H9 (cell line): ENCODE results near the gene NCAPG. TPM values are rescaled to one million over a fixed set of nuclear protein-coding genes. Genes with fewer than 3 reads are reported as not detected.
"Not testable (repeated sequence)": the region's sequence is repeated elsewhere in the genome, so short reads cannot be mapped to it uniquely, and the experiment has no call there.

Experiments used
- DNase-seq: peaks from one replicate; pipeline ENCODE4 v3.0.0-alpha.2; 2017
- H2AFZ ChIP-seq: one replicate; pipeline ENCODE4 v1.6.1; 2013; ENCODE audit warnings: mild to moderate bottlenecking, low read length, control low read depth, moderate library complexity
- H2AK5ac ChIP-seq: 2 replicates; pipeline ENCODE4 v1.6.1; 2013; ENCODE audit warnings: low read length, control low read depth, mixed read lengths; ENCODE audit not compliant: insufficient read length
- H2BK120ac ChIP-seq: one replicate; pipeline ENCODE4 v1.6.1; 2013; ENCODE audit warnings: low read depth, mild to moderate bottlenecking, low read length, control low read depth, inconsistent platforms; ENCODE audit not compliant: poor library complexity, severe bottlenecking
- H2BK12ac ChIP-seq: 2 replicates; pipeline ENCODE4 v1.6.1; 2013; ENCODE audit warnings: low read length, control low read depth, mixed read lengths, low read depth; ENCODE audit not compliant: insufficient read length
- H2BK15ac ChIP-seq: 2 replicates; pipeline ENCODE4 v1.6.1; 2013; ENCODE audit warnings: low read depth, low read length, control low read depth
- H2BK20ac ChIP-seq: one replicate; pipeline ENCODE4 v1.6.1; 2013; ENCODE audit warnings: low read depth, mild to moderate bottlenecking, low read length, control low read depth, inconsistent platforms; ENCODE audit not compliant: poor library complexity, severe bottlenecking
- H2BK5ac ChIP-seq: 2 replicates; pipeline ENCODE4 v1.6.1; 2013; ENCODE audit warnings: low read length, control low read depth, mixed read lengths; ENCODE audit not compliant: insufficient read length
- H3K14ac ChIP-seq: 2 replicates; pipeline ENCODE4 v1.6.1; 2013; ENCODE audit warnings: low read length, control low read depth; ENCODE audit not compliant: insufficient read depth
- H3K18ac ChIP-seq: 2 replicates; pipeline ENCODE4 v1.6.1; 2013; ENCODE audit warnings: low read depth, mild to moderate bottlenecking, mixed read lengths, low read length, control low read depth; ENCODE audit not compliant: insufficient read length
- H3K23ac ChIP-seq: 2 replicates; pipeline ENCODE4 v1.6.1; 2013; ENCODE audit warnings: low read length, control low read depth, mixed read lengths, low read depth; ENCODE audit not compliant: insufficient read length
- H3K23me2 ChIP-seq: 2 replicates; pipeline ENCODE4 v1.6.1; 2013; ENCODE audit warnings: low read depth, mild to moderate bottlenecking, mixed read lengths, low read length, control low read depth; ENCODE audit not compliant: insufficient read length, poor library complexity, severe bottlenecking
- H3K27ac ChIP-seq: 2 replicates; pipeline ENCODE4 v1.5.1; 2013; ENCODE audit warnings: low read length, control low read depth, mixed read lengths, low read depth; ENCODE audit not compliant: insufficient read length
- H3K27me3 ChIP-seq: 2 replicates; pipeline ENCODE4 v1.6.1; 2013; ENCODE audit warnings: low read length, control low read depth, inconsistent platforms; ENCODE audit not compliant: insufficient read depth
- H3K4ac ChIP-seq: 2 replicates; pipeline ENCODE4 v1.6.1; 2013; ENCODE audit warnings: low read depth, mild to moderate bottlenecking, control low read depth, inconsistent platforms, low read length, moderate library complexity
- H3K4me1 ChIP-seq: 2 replicates; pipeline ENCODE4 v1.6.1; 2013; ENCODE audit warnings: low read length, control low read depth, inconsistent platforms; ENCODE audit not compliant: insufficient read depth
- H3K4me2 ChIP-seq: 2 replicates; pipeline ENCODE4 v1.6.1; 2013; ENCODE audit warnings: low read length, control low read depth, mixed read lengths; ENCODE audit not compliant: insufficient read length, insufficient read depth
- H3K56ac ChIP-seq: 2 replicates; pipeline ENCODE4 v1.6.1; 2013; ENCODE audit warnings: low read depth, mild to moderate bottlenecking, mixed read lengths, low read length, control low read depth; ENCODE audit not compliant: insufficient read length
- H3K79me1 ChIP-seq: 2 replicates; pipeline ENCODE4 v1.6.1; 2013; ENCODE audit warnings: low read depth, mild to moderate bottlenecking, moderate library complexity, low read length, control low read depth, inconsistent platforms; ENCODE audit not compliant: insufficient read depth, poor library complexity, severe bottlenecking
- H3K79me2 ChIP-seq: 2 replicates; pipeline ENCODE4 v1.6.1; 2013; ENCODE audit warnings: low read length, control low read depth, inconsistent platforms; ENCODE audit not compliant: insufficient read depth
- H3K9ac ChIP-seq: 2 replicates; pipeline ENCODE4 v1.6.1; 2013; ENCODE audit warnings: low read length, control low read depth, mixed read lengths; ENCODE audit not compliant: insufficient read length; ENCODE audit errors: extremely low read depth
- H3K9me3 ChIP-seq: one replicate; pipeline ENCODE4 v1.6.1; 2013; ENCODE audit warnings: low read depth, low read length, inconsistent platforms; ENCODE audit not compliant: control insufficient read depth
- H3T11ph ChIP-seq: one replicate; pipeline ENCODE4 v1.6.1; 2013; ENCODE audit warnings: mild to moderate bottlenecking, low read length, control low read depth, inconsistent platforms
- H4K20me1 ChIP-seq: one replicate; pipeline ENCODE4 v1.6.1; 2013; ENCODE audit not compliant: control insufficient read depth, insufficient read length, insufficient read depth
- H4K5ac ChIP-seq: 2 replicates; pipeline ENCODE4 v1.6.1; 2013; ENCODE audit warnings: low read depth, mild to moderate bottlenecking, mixed read lengths, low read length, control low read depth; ENCODE audit not compliant: insufficient read length
- H4K8ac ChIP-seq: replicated peaks from 2 replicates; pipeline ENCODE4 v1.6.1; 2013; ENCODE audit warnings: low read length, control low read depth, mixed read lengths, low read depth; ENCODE audit not compliant: insufficient read length
- H4K91ac ChIP-seq: 2 replicates; pipeline ENCODE4 v1.6.1; 2013; ENCODE audit warnings: low read depth, mild to moderate bottlenecking, moderate library complexity, mixed read lengths, low read length, control low read depth; ENCODE audit not compliant: insufficient read length
- H3K27ac Mint-ChIP-seq, 3 experiments: 2 replicates in 2 of 3; 3 replicates in 1 of 3; pipeline ENCODE4 v1.8.0; 2020 to 2021; ENCODE audit warnings: mixed read lengths in 3 of 3, mild to moderate bottlenecking in 1 of 3, moderate library complexity in 1 of 3
- H3K27me3 Mint-ChIP-seq: 2 replicates; pipeline ENCODE4 v1.8.0; 2021; ENCODE audit warnings: low read depth, mild to moderate bottlenecking, moderate library complexity, mixed read lengths
- H3K36me3 Mint-ChIP-seq, 3 experiments: 2 replicates in 2 of 3; 3 replicates in 1 of 3; pipeline ENCODE4 v1.8.0; 2020 to 2021; ENCODE audit warnings: low read depth in 3 of 3, mixed read lengths in 3 of 3; ENCODE audit not compliant: insufficient read depth in 1 of 3
- H3K4me1 Mint-ChIP-seq, 2 experiments: 2 replicates each; pipeline ENCODE4 v1.8.0; 2020; ENCODE audit warnings: mixed read lengths in 2 of 2
- H3K4me3 Mint-ChIP-seq, 2 experiments: 2 replicates in 1 of 2; 3 replicates in 1 of 2; pipeline ENCODE4 v1.8.0; 2020 to 2021; ENCODE audit warnings: mild to moderate bottlenecking in 2 of 2, mixed read lengths in 2 of 2, moderate library complexity in 1 of 2
- H3K9me3 Mint-ChIP-seq, 2 experiments: 2 replicates in 1 of 2; 3 replicates in 1 of 2; pipeline ENCODE4 v1.8.0; 2020; ENCODE audit warnings: mild to moderate bottlenecking in 2 of 2, mixed read lengths in 2 of 2, moderate library complexity in 1 of 2
- WGBS: extraction: QIAGEN DNeasy Blood & Tissue Kit; methylation state at CpG from one replicate; pipeline ENCODE4 v1.1.7; 2013; ENCODE audit warnings: missing lambda C conversion rate, low lambda C conversion rate, mixed read lengths; ENCODE audit not compliant: insufficient read length; ENCODE audit errors: extremely low coverage; 5-methylcytosine and 5-hydroxymethylcytosine counted together
- total RNA-seq: library from RNA; stranded (reverse); gene quantifications from 2 replicates; pipeline ENCODE4 v1.2.1, GENCODE V29; 2021
- TF ChIP-seq, protein P1 (sequence below): fragments of 200-600 bp; sonication (generic); conservative IDR thresholded peaks from 3 replicates; pipeline ENCODE4 v1.8.0; 2021; ENCODE audit warnings: antibody characterized with exemption, mild to moderate bottlenecking

NCAPG gene
- total RNA-seq, 1 experiment from 2014 or later = 48.8 TPM

DNA sequence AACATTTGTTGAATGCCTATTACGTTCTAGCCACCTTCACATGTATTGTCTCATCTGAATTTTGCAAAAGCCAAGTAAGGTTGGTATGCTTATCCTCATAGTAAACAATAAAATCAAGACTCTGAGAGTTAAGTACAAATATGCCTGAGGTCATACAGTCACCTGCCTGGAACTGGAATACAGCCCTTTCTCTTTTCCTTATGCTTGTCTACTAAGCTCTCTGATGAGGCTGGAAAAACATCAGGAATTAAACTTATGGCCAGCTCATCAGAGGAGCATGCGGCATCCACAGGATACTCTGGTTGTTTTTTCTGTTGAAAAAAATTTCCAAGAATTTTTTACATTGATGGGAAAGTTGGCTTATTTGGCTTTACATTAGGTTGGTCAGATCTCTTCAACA is 35.5 kb downstream of the NCAPG start:
- H2AK5ac ChIP-seq = no peak overlapping the region
- H2BK120ac ChIP-seq = no peak overlapping the region
- no peak overlapping the region for H3K27ac Mint-ChIP-seq
- H4K91ac ChIP-seq = no peak overlapping the region
- H3K4me1 Mint-ChIP-seq = no peaks in the 10 kb centered on the region
- H3K79me1 ChIP-seq = no peaks in the 10 kb centered on the region
- no peak overlapping the region for H3K56ac ChIP-seq
- H3K27me3 ChIP-seq = no peaks in the 10 kb centered on the region
- no peak overlapping the region for H3K4me3 Mint-ChIP-seq
- no peaks in the 10 kb centered on the region for H3K23me2 ChIP-seq
- H4K8ac ChIP-seq = no peak overlapping the region
- H3K14ac ChIP-seq = no peak overlapping the region
- H3K23ac ChIP-seq = no peak overlapping the region
- H3K27me3 Mint-ChIP-seq = no peaks in the 10 kb centered on the region; the same call in 1 of the 2 replicates
- no peak overlapping the region for H3K9ac ChIP-seq
- H4K20me1 ChIP-seq = no peaks in the 10 kb centered on the region
- H2BK15ac ChIP-seq = no peak overlapping the region
- no peak overlapping the region for H2AFZ ChIP-seq
- no peak for DNase-seq
- H3T11ph ChIP-seq = no peak overlapping the region
- no peaks in the 10 kb centered on the region for H3K9me3 ChIP-seq
- no peak overlapping the region for H4K5ac ChIP-seq
- H3K4me2 ChIP-seq = no peak overlapping the region
- no peaks in the 10 kb centered on the region for H3K79me2 ChIP-seq
- H2BK20ac ChIP-seq = no peak overlapping the region
- no peaks in the 10 kb centered on the region for H3K4me1 ChIP-seq
- TF ChIP-seq, protein P1, sequence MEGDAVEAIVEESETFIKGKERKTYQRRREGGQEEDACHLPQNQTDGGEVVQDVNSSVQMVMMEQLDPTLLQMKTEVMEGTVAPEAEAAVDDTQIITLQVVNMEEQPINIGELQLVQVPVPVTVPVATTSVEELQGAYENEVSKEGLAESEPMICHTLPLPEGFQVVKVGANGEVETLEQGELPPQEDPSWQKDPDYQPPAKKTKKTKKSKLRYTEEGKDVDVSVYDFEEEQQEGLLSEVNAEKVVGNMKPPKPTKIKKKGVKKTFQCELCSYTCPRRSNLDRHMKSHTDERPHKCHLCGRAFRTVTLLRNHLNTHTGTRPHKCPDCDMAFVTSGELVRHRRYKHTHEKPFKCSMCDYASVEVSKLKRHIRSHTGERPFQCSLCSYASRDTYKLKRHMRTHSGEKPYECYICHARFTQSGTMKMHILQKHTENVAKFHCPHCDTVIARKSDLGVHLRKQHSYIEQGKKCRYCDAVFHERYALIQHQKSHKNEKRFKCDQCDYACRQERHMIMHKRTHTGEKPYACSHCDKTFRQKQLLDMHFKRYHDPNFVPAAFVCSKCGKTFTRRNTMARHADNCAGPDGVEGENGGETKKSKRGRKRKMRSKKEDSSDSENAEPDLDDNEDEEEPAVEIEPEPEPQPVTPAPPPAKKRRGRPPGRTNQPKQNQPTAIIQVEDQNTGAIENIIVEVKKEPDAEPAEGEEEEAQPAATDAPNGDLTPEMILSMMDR = no peak
- H3K36me3 Mint-ChIP-seq = peaks cover 53 to 73% (median 70%) of the 10 kb centered on the region in 3 experiments
- peaks cover 19 to 20% of the 10 kb centered on the region in 2 experiments for H3K9me3 Mint-ChIP-seq
- H3K18ac ChIP-seq = no peak overlapping the region
- H3K4ac ChIP-seq = no peak overlapping the region
- H2BK12ac ChIP-seq = no peak overlapping the region
- no peak overlapping the region for H3K27ac ChIP-seq
- no peak overlapping the region for H2BK5ac ChIP-seq
- no CpG with 5 or more reads among the region's 2 CpGs for WGBS

DNA sequence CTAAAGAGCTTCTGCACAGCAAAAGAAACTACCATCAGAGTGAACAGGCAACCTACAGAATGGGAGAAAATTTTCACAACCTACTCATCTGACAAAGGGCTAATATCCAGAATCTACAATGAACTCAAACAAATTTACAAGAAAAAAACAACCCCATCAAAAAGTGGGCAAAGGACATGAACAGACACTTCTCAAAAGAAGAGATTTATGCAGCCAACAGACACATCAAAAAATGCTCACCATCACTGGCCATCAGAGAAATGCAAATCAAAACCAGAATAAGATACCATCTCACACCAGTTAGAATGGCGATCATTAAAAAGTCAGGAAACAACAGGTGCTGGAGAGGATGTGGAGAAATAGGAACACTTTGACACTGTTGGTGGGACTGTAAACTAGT is 39.5 kb downstream of the NCAPG start:
- Mint-ChIP-seq H3K36me3 (peaks cover 27 to 36% (median 31%) of the 10 kb centered on the region in 3 experiments), H3K9me3 (peaks cover 19 to 20% of the 10 kb centered on the region in 2 experiments)
- H3K4me1 Mint-ChIP-seq, H3K79me2 ChIP-seq, H3K9ac ChIP-seq, H3K56ac ChIP-seq, DNase-seq, H2AK5ac ChIP-seq, H3K27ac Mint-ChIP-seq, H3T11ph ChIP-seq, H4K20me1 ChIP-seq, H3K27ac ChIP-seq, H3K27me3 Mint-ChIP-seq, H2BK20ac ChIP-seq, H4K8ac ChIP-seq, H3K79me1 ChIP-seq, H3K4me2 ChIP-seq, H3K9me3 ChIP-seq, H2BK120ac ChIP-seq, H3K4me1 ChIP-seq, H4K91ac ChIP-seq, H3K23me2 ChIP-seq, H3K27me3 ChIP-seq, H2BK12ac ChIP-seq, H3K4ac ChIP-seq, H2BK15ac ChIP-seq, H2BK5ac ChIP-seq, H4K5ac ChIP-seq, H3K23ac ChIP-seq, H3K18ac ChIP-seq, H3K4me3 Mint-ChIP-seq, H2AFZ ChIP-seq, H3K14ac ChIP-seq: not testable (repeated sequence)
- no CpG with 5 or more reads among the region's 1 CpG for WGBS
